Gastroesophageal sphincter (tissue), 3 donors: ENCODE measurements around the gene HIC2.
"Not testable (repeated sequence)": the region's sequence is repeated elsewhere in the genome, so short reads cannot be mapped to it uniquely, and the experiment has no call there.

Experiments
- CTCF ChIP-seq, 4 experiments: fragments of 200-600 bp in 2 of 4; fragments of 450-650 bp in 2 of 4; sonication (generic) in 1 of 4; IDR thresholded peaks; one replicate each; pipeline ENCODE4 v1.5.1; 2017 to 2019; ENCODE audit warnings: antibody characterized with exemption in 4 of 4, mild to moderate bottlenecking in 2 of 4, moderate library complexity in 2 of 4
- EP300 ChIP-seq: sonication (generic); formaldehyde crosslinking; IDR thresholded peaks from one replicate; pipeline ENCODE4 v1.6.1; 2017; ENCODE audit warnings: antibody characterized with exemption, mild to moderate bottlenecking
- POLR2A ChIP-seq, 2 donors: fragments of 450-650 bp; IDR thresholded peaks; one replicate each; pipeline ENCODE4 v1.6.1; 2017; ENCODE audit warnings: antibody characterized with exemption in 2 of 2, mild to moderate bottlenecking in 2 of 2, moderate library complexity in 1 of 2
- POLR2AphosphoS5 ChIP-seq: sonication (generic); formaldehyde crosslinking; IDR thresholded peaks from one replicate; pipeline ENCODE4 v1.6.1; 2017; ENCODE audit warnings: antibody characterized with exemption

DNA sequence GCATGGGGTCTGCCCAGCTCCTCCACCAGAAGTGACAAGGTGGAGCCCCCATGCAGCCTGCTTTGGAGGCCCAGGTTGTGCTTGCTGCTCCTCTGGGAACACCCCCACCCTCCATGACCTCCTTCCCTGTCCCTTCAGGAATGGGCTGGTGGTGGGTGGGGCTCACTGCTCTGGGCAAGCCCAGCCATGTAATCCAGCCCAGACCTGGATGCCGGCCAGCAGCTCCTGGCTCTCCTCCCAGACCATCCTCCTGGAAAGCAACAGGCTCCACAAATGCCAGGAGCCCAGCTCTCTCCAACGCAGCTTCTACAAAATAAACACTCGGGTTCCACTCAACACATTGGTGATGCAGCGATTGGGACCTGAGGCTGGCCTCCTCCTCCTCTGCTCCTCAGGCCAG lies 80.8 kb downstream of the HIC2 start:
- not testable (repeated sequence) for TF ChIP-seq CTCF (IDR thresholded peaks at IDR 0.05); POLR2AphosphoS5; POLR2A (IDR thresholded peaks at IDR 0.05); EP300
